K562 treated with DMSO at 1 percent for 12 hours (cell line): ENCODE data around the gene ECE1. TPM values are rescaled to one million over a fixed set of nuclear protein-coding genes. Genes with fewer than 3 reads are reported as not detected.

Experiments
- total RNA-seq: library from RNA; unstranded; fragments of 300-600 nt; gene quantifications from 2 replicates; pipeline ENCODE4 v1.2.3, GENCODE V29; 2022; ENCODE audit not compliant: insufficient read depth

Gene ECE1
- 18.1 and 34.5 TPM in 2 replicates for total RNA-seq

GRCh38 chr1:21289700-21290545 is at the start of gene ECE1:
TSS of gene ECE1 (minus strand) at chr1:21290463. CDS start at chr1:21290414, 49 bp downstream.

GRCh38 chr1:21176586-21177555 is 113.4 kb downstream of the ECE1 start, which contains the start of gene EIF4G3:
TSS of gene EIF4G3 (minus strand) at chr1:21176897. CDS start at chr1:21002742, 174,155 bp downstream.

Other genes with a start within 250 kb of the ECE1 start
- gene EIF4G3, start 113.6 kb downstream of the ECE1 start, total RNA-seq, result 13.3 and 46.4 TPM in 2 replicates
- gene NBPF3, start 149.7 kb upstream of the ECE1 start, total RNA-seq, result 4.1 and 11.8 TPM in 2 replicates
- not detected in 2 replicates for gene ALPL, start 219.0 kb upstream of the ECE1 start, total RNA-seq